ENCODE data around the gene CNNM3.

CNNM3 gene

DNA sequence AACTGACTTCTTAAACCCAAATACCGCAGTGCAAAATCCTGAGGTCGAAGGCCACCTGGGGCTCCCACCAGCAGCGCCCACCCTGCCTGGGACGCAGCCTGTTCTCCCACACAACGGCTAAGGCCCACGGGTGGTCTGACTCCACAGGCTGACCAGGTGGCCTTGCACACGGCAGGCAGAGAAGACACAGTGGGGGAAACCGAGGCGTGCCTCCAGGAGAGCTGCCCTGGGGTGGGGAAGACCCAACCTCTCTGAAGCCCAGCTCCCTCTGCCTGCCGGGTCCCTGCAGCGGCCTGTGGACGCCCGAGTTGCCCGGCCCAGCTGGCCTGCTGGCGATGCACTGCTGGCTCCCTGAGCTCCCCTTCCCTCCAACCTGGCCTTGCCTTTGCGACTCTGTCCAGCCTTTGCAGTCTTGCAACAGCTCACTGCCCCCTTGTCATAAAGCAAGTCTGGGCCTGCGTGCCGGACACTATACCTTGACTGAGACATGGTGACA is 63.5 kb downstream of the CNNM3 start:
- DNase-seq (ENCODE audit: low spot score) = no peak

DNA sequence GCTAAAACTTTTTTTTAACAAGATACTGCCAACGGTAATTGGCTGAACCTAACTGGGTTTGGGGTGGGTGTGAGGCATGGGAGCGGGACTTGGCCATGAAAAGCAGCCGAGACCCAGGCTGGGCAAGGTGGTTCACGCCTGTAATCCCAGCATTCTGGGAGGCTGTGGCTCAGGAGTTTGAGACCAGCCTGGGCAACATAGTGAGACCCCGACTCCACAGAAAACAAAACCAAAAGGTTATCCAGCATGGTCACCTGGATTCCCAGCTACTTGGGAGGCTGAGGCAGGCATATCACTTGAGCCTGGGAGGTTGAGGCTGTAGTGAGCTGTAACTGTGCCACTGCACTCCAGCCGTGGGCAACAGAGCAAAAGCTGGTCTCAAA is 64.8 kb downstream of the CNNM3 start:
- DNase-seq (ENCODE audit: low spot score) = no peak

DNA sequence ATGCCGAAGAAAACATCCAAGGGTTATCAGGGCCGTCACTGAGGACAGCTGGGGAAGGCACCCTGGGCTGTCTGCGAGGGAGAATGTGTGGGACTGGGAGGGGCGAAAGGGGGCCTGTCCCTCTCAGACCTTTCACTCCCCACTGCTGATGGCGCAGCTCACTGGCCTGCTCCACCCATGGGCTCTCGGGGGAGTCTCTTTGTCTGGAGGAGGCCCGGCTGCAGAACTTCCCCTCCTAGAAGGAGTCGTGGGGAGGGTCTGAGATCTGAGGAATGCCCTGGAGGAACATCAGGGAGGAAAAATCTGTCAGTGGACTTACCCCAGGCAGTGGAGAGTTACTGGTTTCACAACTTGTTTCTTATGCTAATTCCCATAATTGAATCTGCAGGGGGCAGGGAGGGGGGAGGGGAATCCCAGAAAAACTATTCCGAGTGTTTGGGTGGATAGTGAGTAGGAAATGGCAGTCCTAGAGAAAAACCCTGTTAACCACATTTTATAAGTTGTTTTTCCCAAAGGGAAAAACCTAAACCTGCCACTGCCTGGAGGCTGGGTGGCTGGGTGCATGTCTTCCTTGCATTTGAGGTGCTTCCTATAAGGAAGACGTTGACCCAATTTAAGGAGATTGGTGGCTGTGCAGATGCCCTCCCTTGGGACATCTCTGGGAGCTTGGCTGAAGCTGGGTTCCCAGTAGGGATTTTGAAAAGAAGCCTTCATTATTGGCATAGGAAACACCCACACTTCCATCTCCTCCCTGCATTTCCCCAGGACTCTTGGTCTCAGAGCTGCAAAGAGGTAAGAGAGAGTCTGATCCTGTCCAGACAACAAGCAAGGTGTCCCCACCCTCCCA is 65.5 kb downstream of the CNNM3 start:
- no peak for DNase-seq (ENCODE audit: low spot score)

DNA sequence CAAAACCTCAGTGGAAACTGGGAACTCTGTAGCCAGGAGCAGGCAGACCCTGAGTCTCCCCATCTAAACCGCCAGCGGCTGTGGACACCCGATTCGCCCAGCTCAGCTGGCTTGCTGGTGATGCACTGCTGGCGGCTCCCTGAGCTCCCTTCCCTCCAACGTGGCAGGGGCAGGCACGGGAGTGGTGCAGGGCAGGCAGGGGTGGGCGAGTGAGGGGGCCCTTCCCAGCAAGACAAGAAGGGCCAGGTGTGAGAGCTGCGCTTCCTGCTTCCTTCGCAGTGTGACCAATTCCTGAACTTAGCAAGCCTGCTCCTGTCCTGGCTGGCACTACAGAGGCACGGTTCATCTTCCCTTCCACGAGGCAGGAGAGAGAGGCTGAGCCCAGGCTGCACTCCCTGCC is 66.2 kb downstream of the CNNM3 start:
- no peak for DNase-seq (ENCODE audit: low spot score)

DNA sequence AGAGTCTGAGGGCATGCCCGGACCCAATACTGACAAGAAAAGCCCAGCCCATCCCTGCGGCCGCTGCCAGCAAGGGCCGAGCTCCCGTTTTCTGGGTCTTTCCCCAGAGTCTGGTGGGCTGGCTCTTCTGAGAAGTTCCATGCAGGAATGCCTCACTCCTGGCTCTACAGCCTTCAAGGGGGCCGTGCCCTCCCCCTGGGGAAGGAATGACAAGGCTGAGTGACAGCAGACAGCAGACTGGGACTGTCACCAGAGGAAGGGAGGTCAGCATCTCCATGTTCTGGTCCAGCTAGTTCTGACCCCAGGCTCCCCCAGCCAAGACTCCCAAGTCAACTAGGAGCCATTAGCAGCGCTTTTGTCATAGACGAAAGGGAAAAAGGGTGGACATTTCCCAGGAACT is 66.8 kb downstream of the CNNM3 start:
- no peak for DNase-seq (ENCODE audit: low spot score)

DNA sequence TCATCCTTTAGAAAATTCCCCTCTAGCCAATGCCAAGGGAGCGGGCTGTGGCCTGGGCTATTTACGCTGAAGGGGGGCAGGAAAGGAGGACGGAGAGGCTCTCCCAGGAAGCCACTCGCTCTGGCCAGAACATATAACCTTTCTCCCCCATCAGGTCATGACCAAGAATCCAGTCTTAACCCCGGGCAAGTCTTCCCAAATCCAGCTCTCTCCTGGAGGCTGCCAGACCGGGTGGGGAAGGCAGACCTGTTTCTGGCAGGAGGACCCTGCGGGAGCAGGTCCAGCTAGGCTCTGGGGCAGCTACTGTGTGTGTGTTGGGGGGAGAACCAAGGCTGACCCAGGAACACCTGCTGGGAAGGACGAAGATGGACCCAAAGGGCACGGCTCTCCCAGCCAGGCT is 67.2 kb downstream of the CNNM3 start:
- no peak for DNase-seq (ENCODE audit: low spot score)

Measured in COLO829 (cell line).